Measurements from ENCODE around the gene RPS15. TPM values are rescaled to one million over a fixed set of nuclear protein-coding genes. Genes with fewer than 3 reads are reported as not detected.

The RPS15 gene
- total RNA-seq, 1 donor from 2014 or later, result 603 TPM

DNA sequence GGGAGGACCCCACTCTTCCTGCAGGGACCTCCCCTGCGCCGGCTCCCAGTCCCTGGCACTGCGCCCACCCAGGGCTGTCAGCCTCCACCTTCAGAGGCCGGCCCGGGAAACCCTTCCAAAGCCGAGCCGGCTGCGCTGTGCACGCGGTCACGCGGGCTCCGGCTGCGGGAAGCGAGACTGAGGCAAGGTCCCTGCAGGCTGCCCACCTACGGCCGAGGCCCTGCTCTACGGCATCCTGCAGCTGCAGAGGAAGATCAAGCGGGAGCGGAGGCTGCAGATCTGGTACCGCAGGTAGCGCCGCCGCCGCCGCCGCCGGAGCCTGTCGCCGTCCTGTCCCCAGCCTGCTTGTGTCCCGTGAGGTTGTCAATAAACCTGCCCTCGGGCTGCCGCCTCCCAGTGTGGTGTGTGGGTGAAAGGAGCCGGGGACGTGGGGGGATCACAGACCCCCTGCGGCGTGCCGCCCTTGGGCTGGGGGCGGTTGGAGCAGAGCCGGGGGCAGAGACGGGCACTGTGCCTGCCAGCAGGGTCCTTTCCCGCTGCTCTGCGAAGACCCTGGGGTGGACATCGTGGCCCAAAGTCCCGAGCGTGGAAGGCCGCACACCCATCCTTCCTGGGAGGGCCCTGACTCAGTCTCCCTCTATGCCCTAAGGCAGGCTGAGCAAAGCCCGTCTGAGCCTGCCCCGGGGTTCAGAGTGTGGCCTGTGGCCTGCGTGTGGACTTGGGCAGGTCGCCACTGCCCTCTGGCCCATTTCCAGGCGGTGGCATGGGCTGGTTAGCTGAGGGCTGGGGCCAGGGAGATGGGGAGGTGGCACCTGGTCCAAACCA is 42.8 kb upstream of the RPS15 start:
- Mint-ChIP-seq H3K36me3 (ENCODE audit: unreplicated experiment) (no peaks in the 10 kb centered on the region), H3K4me3 (ENCODE audit: unreplicated experiment) (no peak overlapping the region), H3K27me3 (ENCODE audit: unreplicated experiment) (peaks cover 6% of the 10 kb centered on the region), H3K9me3 (ENCODE audit: unreplicated experiment) (peaks cover 4% of the 10 kb centered on the region), H3K4me1 (ENCODE audit: low read depth, unreplicated experiment) (no peaks in the 10 kb centered on the region), H3K27ac (ENCODE audit: unreplicated experiment) (no peak overlapping the region)
- TF ChIP-seq, protein P1, sequence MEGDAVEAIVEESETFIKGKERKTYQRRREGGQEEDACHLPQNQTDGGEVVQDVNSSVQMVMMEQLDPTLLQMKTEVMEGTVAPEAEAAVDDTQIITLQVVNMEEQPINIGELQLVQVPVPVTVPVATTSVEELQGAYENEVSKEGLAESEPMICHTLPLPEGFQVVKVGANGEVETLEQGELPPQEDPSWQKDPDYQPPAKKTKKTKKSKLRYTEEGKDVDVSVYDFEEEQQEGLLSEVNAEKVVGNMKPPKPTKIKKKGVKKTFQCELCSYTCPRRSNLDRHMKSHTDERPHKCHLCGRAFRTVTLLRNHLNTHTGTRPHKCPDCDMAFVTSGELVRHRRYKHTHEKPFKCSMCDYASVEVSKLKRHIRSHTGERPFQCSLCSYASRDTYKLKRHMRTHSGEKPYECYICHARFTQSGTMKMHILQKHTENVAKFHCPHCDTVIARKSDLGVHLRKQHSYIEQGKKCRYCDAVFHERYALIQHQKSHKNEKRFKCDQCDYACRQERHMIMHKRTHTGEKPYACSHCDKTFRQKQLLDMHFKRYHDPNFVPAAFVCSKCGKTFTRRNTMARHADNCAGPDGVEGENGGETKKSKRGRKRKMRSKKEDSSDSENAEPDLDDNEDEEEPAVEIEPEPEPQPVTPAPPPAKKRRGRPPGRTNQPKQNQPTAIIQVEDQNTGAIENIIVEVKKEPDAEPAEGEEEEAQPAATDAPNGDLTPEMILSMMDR (IDR thresholded peaks at IDR 0.05; ENCODE audit: partially characterized antibody, unreplicated experiment), result no peak
- no peak for DNase-seq

GRCh38 chr19:1396019-1396767 is 42.0 kb upstream of the RPS15 start:
- H3K27ac Mint-ChIP-seq (ENCODE audit: unreplicated experiment), result no peak overlapping the region
- no peaks in the 10 kb centered on the region for H3K36me3 Mint-ChIP-seq (ENCODE audit: unreplicated experiment)
- no peaks in the 10 kb centered on the region for H3K4me1 Mint-ChIP-seq (ENCODE audit: low read depth, unreplicated experiment)
- no peak overlapping the region for H3K4me3 Mint-ChIP-seq (ENCODE audit: unreplicated experiment)
- DNase-seq, result no peak
- peaks cover 4% of the 10 kb centered on the region for H3K9me3 Mint-ChIP-seq (ENCODE audit: unreplicated experiment)
- TF ChIP-seq, protein P1 (IDR thresholded peaks at IDR 0.05; ENCODE audit: partially characterized antibody, unreplicated experiment), result no peak
- peaks cover 5% of the 10 kb centered on the region for H3K27me3 Mint-ChIP-seq (ENCODE audit: unreplicated experiment)

DNA sequence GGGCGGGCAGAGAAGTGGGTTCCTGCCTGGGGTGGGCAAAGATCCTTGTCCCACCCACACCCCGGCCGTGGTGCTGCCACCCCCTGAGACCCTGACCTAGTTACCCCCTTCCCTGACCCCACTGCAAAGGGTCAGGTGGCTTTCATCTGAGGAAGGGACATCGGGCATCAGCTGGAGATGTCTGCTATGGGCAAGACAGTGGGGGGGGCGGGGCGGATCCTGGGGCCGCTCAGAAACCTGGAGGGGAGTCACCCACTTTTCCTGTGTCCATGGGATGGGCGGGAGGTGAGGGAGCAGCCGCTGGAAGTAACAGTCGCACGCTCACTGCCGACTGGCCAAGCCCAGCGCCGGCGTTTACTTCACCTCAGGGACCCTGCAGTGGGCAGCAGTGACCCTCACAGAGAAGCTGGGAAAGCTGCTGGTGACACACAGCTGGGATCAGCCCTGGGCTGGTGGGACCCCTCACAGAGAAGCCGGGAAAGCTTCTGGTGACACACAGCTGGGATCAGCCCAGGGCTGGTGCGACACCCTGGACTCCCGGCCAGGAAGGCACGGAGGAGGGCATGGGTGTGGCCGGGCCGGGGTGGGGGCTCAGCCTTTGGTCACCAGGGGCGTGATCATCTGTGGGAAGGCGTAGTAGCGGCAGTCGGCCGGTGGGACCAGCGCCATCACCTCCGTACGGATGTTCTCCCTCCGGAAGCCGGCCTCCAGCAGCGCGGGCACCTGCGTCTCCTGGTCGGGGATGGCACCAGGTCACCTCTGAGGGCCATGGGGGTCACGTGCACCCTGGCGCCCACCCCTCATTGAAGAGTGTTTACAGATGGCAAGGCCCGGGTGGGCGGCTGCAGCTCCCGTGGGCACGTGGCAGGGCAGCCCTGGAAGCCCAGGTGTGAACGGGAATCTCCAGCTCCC is 41.2 kb upstream of the RPS15 start:
- peaks cover 4% of the 10 kb centered on the region for H3K27me3 Mint-ChIP-seq (ENCODE audit: unreplicated experiment)
- H3K36me3 Mint-ChIP-seq (ENCODE audit: unreplicated experiment), result no peaks in the 10 kb centered on the region
- H3K4me1 Mint-ChIP-seq (ENCODE audit: low read depth, unreplicated experiment), result no peaks in the 10 kb centered on the region
- H3K9me3 Mint-ChIP-seq (ENCODE audit: unreplicated experiment), result peaks cover 4% of the 10 kb centered on the region
- H3K27ac Mint-ChIP-seq (ENCODE audit: unreplicated experiment), result no peak overlapping the region
- DNase-seq, result no peak
- no peak overlapping the region for H3K4me3 Mint-ChIP-seq (ENCODE audit: unreplicated experiment)
- TF ChIP-seq, protein P1 (IDR thresholded peaks at IDR 0.05; ENCODE audit: partially characterized antibody, unreplicated experiment), result no peak

GRCh38 chr19:1397838-1398237 is 40.4 kb upstream of the RPS15 start:
- Mint-ChIP-seq H3K36me3 (ENCODE audit: unreplicated experiment) (no peaks in the 10 kb centered on the region), H3K4me3 (ENCODE audit: unreplicated experiment) (no peak overlapping the region), H3K27ac (ENCODE audit: unreplicated experiment) (no peak overlapping the region), H3K27me3 (ENCODE audit: unreplicated experiment) (peaks cover 1% of the 10 kb centered on the region), H3K9me3 (ENCODE audit: unreplicated experiment) (peaks cover 3% of the 10 kb centered on the region), H3K4me1 (ENCODE audit: low read depth, unreplicated experiment) (no peaks in the 10 kb centered on the region)
- no peak for DNase-seq
- TF ChIP-seq, protein P1 (IDR thresholded peaks at IDR 0.05; ENCODE audit: partially characterized antibody, unreplicated experiment), result no peak

Data from glutamatergic neuron (in vitro differentiated cells).